SK-N-SH (cell line): ENCODE measurements around the gene GPR158. TPM values are rescaled to one million over a fixed set of nuclear protein-coding genes. Genes with fewer than 3 reads are reported as not detected.

Source experiments
- CTCF ChIA-PET: fragments of 300-600, 350-600 bp; formaldehyde crosslinking; extraction: SDS; loops from one replicate; lab custom pipeline; 2021; lab: Yijun Ruan, JAX
- POLR2A ChIA-PET: fragments of 350-600 bp; sonication (Branson Sonifier 250); formaldehyde crosslinking; extraction: SDS; loops from one replicate; lab custom pipeline; 2020; ENCODE audit warnings: antibody characterized with exemption, inconsistent platforms; lab: Yijun Ruan, JAX
- DNase-seq: peaks from one replicate; pipeline ENCODE4 v3.0.0; 2012
- H2AFZ ChIP-seq: fragments of 200-600 bp; sonication (generic); 2 replicates; pipeline ENCODE4 v1.8.1; 2016; ENCODE audit warnings: antibody characterized with exemption, mild to moderate bottlenecking, low read depth
- H3F3A ChIP-seq: fragments of 200-600 bp; sonication (generic); replicated peaks from 2 replicates; pipeline ENCODE3; 2016; ENCODE audit warnings: antibody characterized with exemption, mild to moderate bottlenecking; ENCODE audit not compliant: insufficient read depth
- H3K27ac ChIP-seq, 2 experiments: fragments of 200-500 bp in 1 of 2; fragments of 200-600 bp in 1 of 2; sonication (Bioruptor generic) in 1 of 2; sonication (generic), shearing (Covaris generic) in 1 of 2; 2 replicates each; pipeline versions ENCODE4 v1.5.1 to v1.6.1; 2014 to 2016; ENCODE audit warnings: low read depth in 2 of 2, inconsistent platforms in 1 of 2, low read length in 1 of 2, mild to moderate bottlenecking in 1 of 2, mixed read lengths in 1 of 2
- H3K27me3 ChIP-seq: fragments of 200-600 bp; sonication (generic), shearing (Covaris generic); 2 replicates; pipeline ENCODE4 v1.6.1; 2016; ENCODE audit warnings: mixed run types; ENCODE audit not compliant: insufficient read depth
- H3K36me3 ChIP-seq, 2 experiments: fragments of 200-500 bp in 1 of 2; fragments of 200-600 bp in 1 of 2; sonication (Bioruptor generic) in 1 of 2; sonication (generic) in 1 of 2; replicated peaks in 1 of 2; 2 replicates each; pipeline versions ENCODE3 to v1.5.1; 2014 to 2016; ENCODE audit warnings: low read length in 1 of 2, mild to moderate bottlenecking in 1 of 2; ENCODE audit not compliant: insufficient read depth in 2 of 2, control insufficient read depth in 1 of 2
- H3K4me1 ChIP-seq, 2 experiments: fragments of 200-500 bp in 1 of 2; fragments of 200-600 bp in 1 of 2; sonication (Bioruptor generic) in 1 of 2; sonication (generic), shearing (Covaris generic) in 1 of 2; 2 replicates each; pipeline versions ENCODE4 v1.5.1 to v1.6.1; 2014 to 2016; ENCODE audit warnings: low read depth in 1 of 2, low read length in 1 of 2, mixed run types in 1 of 2; ENCODE audit not compliant: insufficient read depth in 2 of 2, control insufficient read depth in 1 of 2
- H3K4me2 ChIP-seq: fragments of 200-600 bp; sonication (generic), shearing (Covaris generic); 2 replicates; pipeline ENCODE4 v1.6.1; 2017; ENCODE audit warnings: mixed run types
- H3K4me3 ChIP-seq, 2 experiments: fragments of 200-500 bp in 1 of 2; fragments of 200-600 bp in 1 of 2; sonication (Bioruptor generic) in 1 of 2; sonication (generic), shearing (Covaris generic) in 1 of 2; 2 replicates each; pipeline versions ENCODE4 v1.5.1 to v1.8.1; 2014 to 2016; ENCODE audit warnings: low read depth in 2 of 2, inconsistent platforms in 1 of 2, low read length in 1 of 2, mild to moderate bottlenecking in 1 of 2, mixed read lengths in 1 of 2, moderate library complexity in 1 of 2
- H3K79me2 ChIP-seq: fragments of 200-600 bp; sonication (generic); 2 replicates; pipeline ENCODE4 v1.8.1; 2017; ENCODE audit warnings: mild to moderate bottlenecking; ENCODE audit not compliant: insufficient read depth
- H3K9ac ChIP-seq: fragments of 200-600 bp; sonication (generic); 2 replicates; pipeline ENCODE4 v1.6.1; 2017; ENCODE audit warnings: mixed run types
- H3K9me2 ChIP-seq: fragments of 200-600 bp; sonication (generic); 2 replicates; pipeline ENCODE4 v1.6.1; 2017; ENCODE audit warnings: mixed run types
- H3K9me3 ChIP-seq: fragments of 200-600 bp; sonication (generic); 2 replicates; pipeline ENCODE4 v1.6.1; 2017; ENCODE audit warnings: mixed run types, mild to moderate bottlenecking, moderate library complexity
- H4K20me1 ChIP-seq: fragments of 200-600 bp; sonication (generic); 2 replicates; pipeline ENCODE4 v1.6.1; 2017; ENCODE audit warnings: mild to moderate bottlenecking, mixed run types; ENCODE audit not compliant: insufficient read depth
- ELF1 ChIP-seq: IDR thresholded peaks from 2 replicates; pipeline ENCODE4 v1.4.0; 2012
- FOSL2 ChIP-seq: IDR thresholded peaks from 2 replicates; pipeline ENCODE4 v1.4.0; 2012; ENCODE audit warnings: low read depth, mild to moderate bottlenecking, moderate library complexity, borderline replicate concordance
- FOXJ3 ChIP-seq: sonication (generic); formaldehyde crosslinking; IDR thresholded peaks from 2 replicates; pipeline ENCODE4 v1.5.1; 2020; ENCODE audit warnings: mild to moderate bottlenecking, missing genetic modification reagents
- FOXM1 ChIP-seq: IDR thresholded peaks from 2 replicates; pipeline ENCODE4 v1.4.0; 2012; ENCODE audit warnings: low read depth, mild to moderate bottlenecking
- GATA2 ChIP-seq: sonication (generic); formaldehyde crosslinking; IDR thresholded peaks from 2 replicates; pipeline ENCODE4 v1.5.0; 2020; ENCODE audit warnings: mild to moderate bottlenecking, missing genetic modification reagents
- JUND ChIP-seq: IDR thresholded peaks from 2 replicates; pipeline ENCODE4 v1.4.0; 2012
- MAX ChIP-seq: IDR thresholded peaks from 2 replicates; pipeline ENCODE4 v1.4.0; 2012; ENCODE audit warnings: low read depth
- NFIC ChIP-seq: IDR thresholded peaks from 2 replicates; pipeline ENCODE4 v1.4.0; 2012; ENCODE audit warnings: borderline replicate concordance
- POLR2AphosphoS5 ChIP-seq: IDR thresholded peaks from 2 replicates; pipeline ENCODE4 v1.6.1; 2012; ENCODE audit warnings: low read depth, low read length
- RAD21 ChIP-seq: IDR thresholded peaks from 2 replicates; pipeline ENCODE4 v1.6.1; 2012; ENCODE audit warnings: mild to moderate bottlenecking, low read length
- RFX5 ChIP-seq: IDR thresholded peaks from 2 replicates; pipeline ENCODE4 v1.6.1; 2012; ENCODE audit warnings: mild to moderate bottlenecking, improper control_type of control experiment, low read length
- SIN3A ChIP-seq: IDR thresholded peaks from 2 replicates; pipeline ENCODE4 v1.6.1; 2012; ENCODE audit warnings: low read depth, mild to moderate bottlenecking, low read length, moderate library complexity, borderline replicate concordance
- SMC3 ChIP-seq: IDR thresholded peaks from 2 replicates; pipeline ENCODE4 v1.6.1; 2012; ENCODE audit warnings: low read depth, low read length, improper control_type of control experiment
- TAF1 ChIP-seq: IDR thresholded peaks from 2 replicates; pipeline ENCODE4 v1.6.1; 2012; ENCODE audit warnings: low read depth, mild to moderate bottlenecking, low read length, moderate library complexity, borderline replicate concordance
- TCF12 ChIP-seq: IDR thresholded peaks from 2 replicates; pipeline ENCODE4 v1.4.0; 2012
- TEAD4 ChIP-seq: IDR thresholded peaks from 2 replicates; pipeline ENCODE4 v1.4.0; 2012; ENCODE audit warnings: mild to moderate bottlenecking, borderline replicate concordance; ENCODE audit not compliant: insufficient read depth
- WGBS: methylation state at CpG from one replicate; pipeline ENCODE4 v1.1.6; 2017; ENCODE audit warnings: low lambda C conversion rate; 5-methylcytosine and 5-hydroxymethylcytosine counted together
- polyA plus RNA-seq, 3 experiments: library from polyadenylated mRNA; depleted of rRNA; stranded (reverse); fragments of >200 nt; gene quantifications; 2 replicates each; pipeline ENCODE4 v1.2.3, GENCODE V29; 2012
- TF ChIP-seq, protein P1 (sequence below): fragments of 150-350 bp; IDR thresholded peaks from 2 replicates; pipeline ENCODE4 v1.6.1; 2017; ENCODE audit warnings: antibody characterized with exemption, low read length, low read depth, borderline replicate concordance

Gene GPR158
- polyA plus RNA-seq, 1 of the 3 experiments (the other 2 are of a cell fraction), result not detected

DNA sequence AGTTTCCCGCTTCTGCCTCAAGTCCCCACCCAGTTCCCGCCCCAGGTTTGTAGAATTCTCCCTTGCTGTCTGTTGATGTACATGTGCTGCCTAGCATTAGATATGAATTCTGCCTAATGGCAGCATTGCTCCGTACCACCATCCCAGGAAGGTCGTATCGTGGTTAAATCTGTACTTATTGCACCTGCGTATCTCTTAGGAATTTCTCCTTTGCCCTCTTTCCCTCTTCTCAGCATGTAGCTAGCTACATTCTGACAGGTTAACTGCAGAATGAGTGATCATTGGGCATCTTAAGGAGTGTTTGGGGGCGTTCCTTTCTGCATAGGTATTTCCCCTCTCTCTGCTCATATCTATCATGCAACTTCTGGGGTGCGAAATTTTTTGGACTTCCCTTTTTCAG is 293.1 kb downstream of the GPR158 start:
- WGBS, result 34% methylated on average over 8 of the region's 8 CpGs
- no peaks in the 10 kb centered on the region for H3F3A ChIP-seq
- CTCF ChIA-PET, result no interaction called here
- H3K9ac ChIP-seq, result no peak overlapping the region
- no peaks in the 10 kb centered on the region for H4K20me1 ChIP-seq
- no peak for DNase-seq
- H3K27me3 ChIP-seq, result no peaks in the 10 kb centered on the region
- no peaks in the 10 kb centered on the region for H3K9me2 ChIP-seq
- POLR2A ChIA-PET, result no interaction called here
- H3K4me1 ChIP-seq, result no peaks in the 10 kb centered on the region
- no peak for TF ChIP-seq JUND
- TF ChIP-seq TEAD4, result no peak
- TF ChIP-seq, all 33 proteins: peak for 0
- Histone ChIP-seq H3K79me2 (no peaks in the 10 kb centered on the region), H3K36me3 (no peaks in the 10 kb centered on the region), H2AFZ (no peak overlapping the region), H3K27ac (no peak overlapping the region), H3K9me3 (no peaks in the 10 kb centered on the region), H3K4me3 (no peak overlapping the region), H3K4me2 (no peak overlapping the region)

GRCh38 chr10:25481467-25481866 is 306.7 kb downstream of the GPR158 start:
- H2AFZ ChIP-seq, result no peak overlapping the region
- H3K9me2 ChIP-seq, result no peaks in the 10 kb centered on the region
- DNase-seq, result no peak
- POLR2A ChIA-PET, result no interaction called here
- H3K4me3 ChIP-seq, result no peak overlapping the region
- H3K27me3 ChIP-seq, result 0 out of 2 replicates have a peak, but pooled peaks cover 5% of the 10 kb centered on the region
- no peak overlapping the region for H3K9ac ChIP-seq
- TF ChIP-seq TEAD4, result no peak
- TF ChIP-seq TAF1, result no peak
- TF ChIP-seq FOXM1, result no peak
- no peak for TF ChIP-seq NFIC
- TF ChIP-seq MAX, result no peak
- TF ChIP-seq, protein P1, sequence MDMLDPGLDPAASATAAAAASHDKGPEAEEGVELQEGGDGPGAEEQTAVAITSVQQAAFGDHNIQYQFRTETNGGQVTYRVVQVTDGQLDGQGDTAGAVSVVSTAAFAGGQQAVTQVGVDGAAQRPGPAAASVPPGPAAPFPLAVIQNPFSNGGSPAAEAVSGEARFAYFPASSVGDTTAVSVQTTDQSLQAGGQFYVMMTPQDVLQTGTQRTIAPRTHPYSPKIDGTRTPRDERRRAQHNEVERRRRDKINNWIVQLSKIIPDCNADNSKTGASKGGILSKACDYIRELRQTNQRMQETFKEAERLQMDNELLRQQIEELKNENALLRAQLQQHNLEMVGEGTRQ, result no peak
- no peak for TF ChIP-seq ELF1
- no peak for TF ChIP-seq FOXJ3 (CRISPR knock-in tag)
- no peak for TF ChIP-seq FOSL2
- no peak for TF ChIP-seq RFX5
- no peak for TF ChIP-seq SIN3A
- no peak for TF ChIP-seq TCF12
- TF ChIP-seq RAD21, result no peak
- TF ChIP-seq POLR2AphosphoS5, result no peak
- no peak for TF ChIP-seq SMC3
- no peak for TF ChIP-seq GATA2 (CRISPR knock-in tag)
- TF ChIP-seq, all 33 proteins: peak for 0
- Histone ChIP-seq H3K36me3 (no peaks in the 10 kb centered on the region), H3K79me2 (no peaks in the 10 kb centered on the region), H3F3A (no peaks in the 10 kb centered on the region), H3K4me2 (no peak overlapping the region), H3K9me3 (no peaks in the 10 kb centered on the region), H3K27ac (no peak overlapping the region), H3K4me1 (no peaks in the 10 kb centered on the region), H4K20me1 (no peaks in the 10 kb centered on the region)
- CTCF ChIA-PET, result no interaction called here
- 43% methylated on average over 3 of the region's 3 CpGs for WGBS
